ENCODE data around the gene KCNQ2.
A peak's percentile ranks its signal among the peaks of the same experiment; 100 is the strongest.

Gene KCNQ2

DNA sequence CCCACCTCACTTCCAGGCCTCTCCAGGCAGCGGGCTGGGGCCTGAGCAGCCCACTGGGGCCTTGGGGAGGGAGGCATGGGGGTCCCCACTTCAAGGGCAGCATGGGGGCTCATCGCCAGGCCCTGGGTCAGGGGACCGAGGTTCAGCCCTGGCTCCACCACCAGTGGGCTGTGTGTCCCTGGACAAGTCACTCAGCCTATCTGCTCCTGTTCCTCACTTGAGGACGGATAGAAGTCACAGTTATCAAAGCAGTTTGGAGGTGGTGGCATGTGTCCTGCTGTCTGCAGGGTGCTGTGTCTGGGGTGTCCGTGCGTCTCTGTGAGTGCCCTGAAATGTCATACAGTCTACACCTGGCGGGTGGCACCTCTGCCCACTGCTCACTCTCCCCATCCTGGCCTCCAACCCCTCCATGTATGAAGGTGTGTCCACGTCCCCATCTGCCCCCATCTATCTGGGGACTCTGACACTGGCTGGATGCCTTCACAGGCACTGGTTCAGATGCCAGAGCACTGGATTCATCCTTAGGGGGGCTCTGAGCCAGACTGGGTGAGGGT, 22.8 kb upstream of the KCNQ2 start:
- Histone ChIP-seq H2AK5ac (ENCODE audit: low read depth, low read length) (peak overlapping the region; percentile 79), H3K9me3 (replicated peaks in 1 of 2; ENCODE audit: control insufficient read depth in 2 of 2, insufficient read depth in 1 of 2, low read depth in 1 of 2, low read length in 2 of 2) (peaks cover 0 to 3% of the 10 kb centered on the region in 2 donors), H3K23ac (ENCODE audit: low read depth, low read length, poor library complexity) (peak overlapping the region; percentile 43), H3K4ac (ENCODE audit: low read length) (no peak overlapping the region), H3K4me3 (ENCODE audit: low read length in 2 of 2) (no peak overlapping the region), H3K79me1 (ENCODE audit: low read depth, low read length) (peaks cover 2% of the 10 kb centered on the region), H3K27ac (replicated peaks; ENCODE audit: low read length) (no peak overlapping the region), H3K27me3 (ENCODE audit: control insufficient read depth in 3 of 3, insufficient read depth in 3 of 3, low read depth in 1 of 3, low read length in 3 of 3) (peaks cover 24 to 45% (median 33%) of the 10 kb centered on the region in 3 experiments), H2BK15ac (ENCODE audit: low read length) (no peak overlapping the region), H3K9ac (ENCODE audit: low read depth, low read length, poor library complexity) (peak overlapping the region; percentile 53), H3K14ac (ENCODE audit: low read length) (no peak overlapping the region), H2BK12ac (ENCODE audit: low read length) (peak overlapping the region; percentile 73), H2BK5ac (ENCODE audit: low read length) (no peak overlapping the region), H2BK120ac (ENCODE audit: low read depth, low read length) (peak overlapping the region; percentile 72), H3K18ac (ENCODE audit: low read length) (peak overlapping the region; percentile 64), H3K36me3 (replicated peaks in 1 of 2; ENCODE audit: control insufficient read depth in 2 of 2, insufficient read depth in 2 of 2, low read length in 2 of 2) (no peaks in the 10 kb centered on the region), H4K8ac (ENCODE audit: low read depth, low read length) (no peak overlapping the region), H4K91ac (ENCODE audit: low read depth, low read length, poor library complexity) (no peak overlapping the region), H2AFZ (ENCODE audit: low read length) (no peak overlapping the region), H3K4me2 (ENCODE audit: insufficient read depth, low read length, poor library complexity, severe bottlenecking) (no peak overlapping the region), H3K4me1 (ENCODE audit: control insufficient read depth in 2 of 2, insufficient read depth in 1 of 2, low read depth in 1 of 2, low read length in 2 of 2) (peaks cover 0 to 5% of the 10 kb centered on the region in 2 donors)
- no CpG with 5 or more reads among the region's 8 CpGs for WGBS, 2 donors (ENCODE audit: extremely low coverage in 2 of 2, insufficient read length in 2 of 2, insufficient replicate concordance in 1 of 2)
- DNase-seq (ENCODE audit: low spot score) = no peak

DNA sequence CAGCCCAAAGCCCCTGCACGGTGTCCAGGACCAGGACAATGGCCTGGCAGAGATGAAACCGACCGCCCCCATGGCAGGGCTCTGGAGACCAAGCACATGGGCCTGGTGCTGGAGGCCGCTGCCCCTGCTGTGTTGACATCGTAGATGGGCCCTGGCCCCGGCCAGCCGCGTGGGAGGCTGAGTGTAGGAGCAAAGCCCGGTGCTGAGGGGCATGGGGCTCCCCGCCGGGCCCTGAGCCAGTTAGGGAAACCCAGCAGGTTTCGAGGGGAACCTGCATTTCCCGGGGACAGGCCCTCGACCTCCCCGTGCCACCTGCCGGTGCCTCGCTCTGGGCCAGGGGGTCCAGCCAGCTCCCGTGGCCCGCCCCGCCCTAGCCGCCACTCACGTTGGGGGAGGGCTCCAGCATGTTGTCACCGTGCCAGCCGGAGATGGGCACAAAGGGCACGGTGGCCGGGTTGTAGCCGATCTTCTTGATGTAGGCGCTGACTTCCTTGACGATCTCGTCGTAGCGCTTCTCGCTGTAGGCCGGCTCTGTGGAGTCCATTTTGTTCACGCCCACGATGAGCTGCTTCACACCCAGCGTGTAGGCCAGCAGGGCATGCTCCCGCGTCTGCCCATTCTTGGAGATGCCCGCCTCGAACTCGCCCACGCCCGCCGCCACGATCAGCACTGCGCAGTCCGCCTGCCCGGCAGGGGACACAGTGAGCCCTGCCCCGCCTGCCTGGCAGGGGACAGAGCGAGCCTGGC, 22.1 kb upstream of the KCNQ2 start:
- H2BK5ac ChIP-seq (ENCODE audit: low read length) = peak overlapping the region; percentile 39
- H4K8ac ChIP-seq (ENCODE audit: low read depth, low read length) = peak overlapping the region; percentile 17
- no peak overlapping the region for H2AFZ ChIP-seq (ENCODE audit: low read length)
- peaks cover 19 to 41% (median 29%) of the 10 kb centered on the region in 3 experiments for H3K27me3 ChIP-seq (ENCODE audit: control insufficient read depth in 3 of 3, insufficient read depth in 3 of 3, low read depth in 1 of 3, low read length in 3 of 3)
- no peak for DNase-seq (ENCODE audit: low spot score)
- peak overlapping the region; percentile 79 for H2AK5ac ChIP-seq (ENCODE audit: low read depth, low read length)
- no peak overlapping the region for H3K9ac ChIP-seq (ENCODE audit: low read depth, low read length, poor library complexity)
- H2BK120ac ChIP-seq (ENCODE audit: low read depth, low read length) = no peak overlapping the region
- peaks cover 0 to 5% of the 10 kb centered on the region in 2 donors for H3K4me1 ChIP-seq (ENCODE audit: control insufficient read depth in 2 of 2, insufficient read depth in 1 of 2, low read depth in 1 of 2, low read length in 2 of 2)
- H3K9me3 ChIP-seq (replicated peaks in 1 of 2; ENCODE audit: control insufficient read depth in 2 of 2, insufficient read depth in 1 of 2, low read depth in 1 of 2, low read length in 2 of 2) = peaks cover 0 to 3% of the 10 kb centered on the region in 2 donors
- H3K14ac ChIP-seq (ENCODE audit: low read length) = no peak overlapping the region
- H3K79me1 ChIP-seq (ENCODE audit: low read depth, low read length) = peaks cover 2% of the 10 kb centered on the region
- peak overlapping the region; percentile 43 for H3K23ac ChIP-seq (ENCODE audit: low read depth, low read length, poor library complexity)
- H3K36me3 ChIP-seq (replicated peaks in 1 of 2; ENCODE audit: control insufficient read depth in 2 of 2, insufficient read depth in 2 of 2, low read length in 2 of 2) = no peaks in the 10 kb centered on the region
- no peak overlapping the region for H3K4me2 ChIP-seq (ENCODE audit: insufficient read depth, low read length, poor library complexity, severe bottlenecking)
- H2BK12ac ChIP-seq (ENCODE audit: low read length) = peak overlapping the region; percentile 73
- WGBS, 2 donors (ENCODE audit: extremely low coverage in 2 of 2, insufficient read length in 2 of 2, insufficient replicate concordance in 1 of 2) = no CpG with 5 or more reads among the region's 51 CpGs
- H3K27ac ChIP-seq (replicated peaks; ENCODE audit: low read length) = no peak overlapping the region
- peak overlapping the region; percentile 64 for H3K18ac ChIP-seq (ENCODE audit: low read length)
- peak overlapping the region; percentile 37 for H2BK15ac ChIP-seq (ENCODE audit: low read length)
- no peak overlapping the region for H4K91ac ChIP-seq (ENCODE audit: low read depth, low read length, poor library complexity)
- no peak overlapping the region for H3K4me3 ChIP-seq (ENCODE audit: low read length in 2 of 2)
- no peak overlapping the region for H3K4ac ChIP-seq (ENCODE audit: low read length)

DNA sequence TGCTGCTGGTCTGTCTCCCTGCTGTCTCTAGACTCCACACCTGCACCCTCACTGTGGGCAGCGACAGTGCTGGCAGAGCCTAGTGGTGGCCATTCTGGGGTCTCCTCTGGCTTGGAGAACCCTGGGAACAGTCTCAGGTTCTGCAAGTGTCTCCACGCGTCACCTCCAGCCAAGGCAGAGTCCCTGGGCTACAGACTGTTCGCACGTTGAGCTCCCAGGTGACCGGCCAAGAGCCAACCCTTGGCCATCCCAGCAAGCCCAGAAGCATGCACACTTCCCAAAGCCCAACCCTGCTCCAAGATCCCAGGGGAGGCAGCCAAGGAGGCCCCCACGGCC, 21.6 kb upstream of the KCNQ2 start:
- H3K4ac ChIP-seq (ENCODE audit: low read length) = no peak overlapping the region
- no peak overlapping the region for H3K14ac ChIP-seq (ENCODE audit: low read length)
- H4K8ac ChIP-seq (ENCODE audit: low read depth, low read length) = no peak overlapping the region
- DNase-seq (ENCODE audit: low spot score) = no peak
- peaks cover 0 to 3% of the 10 kb centered on the region in 2 donors for H3K9me3 ChIP-seq (replicated peaks in 1 of 2; ENCODE audit: control insufficient read depth in 2 of 2, insufficient read depth in 1 of 2, low read depth in 1 of 2, low read length in 2 of 2)
- no peak overlapping the region for H3K27ac ChIP-seq (replicated peaks; ENCODE audit: low read length)
- no peaks in the 10 kb centered on the region for H3K36me3 ChIP-seq (replicated peaks in 1 of 2; ENCODE audit: control insufficient read depth in 2 of 2, insufficient read depth in 2 of 2, low read length in 2 of 2)
- H2AK5ac ChIP-seq (ENCODE audit: low read depth, low read length) = peak overlapping the region; percentile 75
- H3K4me1 ChIP-seq (ENCODE audit: control insufficient read depth in 2 of 2, insufficient read depth in 1 of 2, low read depth in 1 of 2, low read length in 2 of 2) = peaks cover 0 to 2% of the 10 kb centered on the region in 2 donors
- H3K4me3 ChIP-seq (ENCODE audit: low read length in 2 of 2) = no peak overlapping the region
- WGBS, 2 donors (ENCODE audit: extremely low coverage in 2 of 2, insufficient read length in 2 of 2, insufficient replicate concordance in 1 of 2) = no CpG with 5 or more reads among the region's 7 CpGs
- H2BK5ac ChIP-seq (ENCODE audit: low read length) = peak overlapping the region; percentile 39
- H3K23ac ChIP-seq (ENCODE audit: low read depth, low read length, poor library complexity) = no peak overlapping the region
- no peak overlapping the region for H4K91ac ChIP-seq (ENCODE audit: low read depth, low read length, poor library complexity)
- H3K18ac ChIP-seq (ENCODE audit: low read length) = no peak overlapping the region
- no peak overlapping the region for H2AFZ ChIP-seq (ENCODE audit: low read length)
- H2BK12ac ChIP-seq (ENCODE audit: low read length) = no peak overlapping the region
- H2BK120ac ChIP-seq (ENCODE audit: low read depth, low read length) = no peak overlapping the region
- no peak overlapping the region for H3K9ac ChIP-seq (ENCODE audit: low read depth, low read length, poor library complexity)
- no peak overlapping the region for H3K4me2 ChIP-seq (ENCODE audit: insufficient read depth, low read length, poor library complexity, severe bottlenecking)
- H3K79me1 ChIP-seq (ENCODE audit: low read depth, low read length) = peaks cover 2% of the 10 kb centered on the region
- H2BK15ac ChIP-seq (ENCODE audit: low read length) = no peak overlapping the region
- H3K27me3 ChIP-seq (ENCODE audit: control insufficient read depth in 3 of 3, insufficient read depth in 3 of 3, low read depth in 1 of 3, low read length in 3 of 3) = peaks cover 15 to 40% (median 28%) of the 10 kb centered on the region in 3 experiments

DNA sequence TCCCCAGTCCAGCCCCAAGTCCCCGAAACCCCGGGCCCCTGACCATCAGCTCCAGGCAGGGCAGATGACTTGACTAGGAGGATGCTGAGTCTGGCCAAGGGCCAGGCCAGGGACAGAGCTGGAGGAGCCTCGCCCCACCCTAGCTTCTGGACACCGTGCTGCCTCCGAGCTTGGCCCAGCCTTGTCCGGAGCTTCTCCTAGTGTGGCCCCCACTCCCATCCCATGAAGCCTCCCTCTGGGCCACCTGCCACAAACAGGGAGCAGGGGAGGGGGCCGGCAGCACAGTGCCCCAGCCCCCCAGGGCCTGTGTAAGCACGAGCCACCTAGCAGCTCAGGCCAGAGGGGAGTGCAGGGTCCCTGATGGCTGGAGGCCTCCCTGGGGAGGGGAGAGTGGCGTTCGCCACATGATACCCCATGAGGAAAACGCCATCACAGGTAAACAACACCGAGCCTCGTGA, 21.1 kb upstream of the KCNQ2 start:
- Histone ChIP-seq H3K36me3 (replicated peaks in 1 of 2; ENCODE audit: control insufficient read depth in 2 of 2, insufficient read depth in 2 of 2, low read length in 2 of 2) (no peaks in the 10 kb centered on the region), H3K27me3 (ENCODE audit: control insufficient read depth in 3 of 3, insufficient read depth in 3 of 3, low read depth in 1 of 3, low read length in 3 of 3) (peaks cover 18 to 41% (median 33%) of the 10 kb centered on the region in 3 experiments)

More for the DNA sequence above, 21.1 kb upstream of the KCNQ2 start:
- Histone ChIP-seq H3K23ac (ENCODE audit: low read depth, low read length, poor library complexity) (no peak overlapping the region), H3K14ac (ENCODE audit: low read length) (no peak overlapping the region), H3K4ac (ENCODE audit: low read length) (no peak overlapping the region), H4K8ac (ENCODE audit: low read depth, low read length) (no peak overlapping the region), H3K4me1 (ENCODE audit: control insufficient read depth in 2 of 2, insufficient read depth in 1 of 2, low read depth in 1 of 2, low read length in 2 of 2) (peaks cover 2% of the 10 kb centered on the region in 2 donors), H4K91ac (ENCODE audit: low read depth, low read length, poor library complexity) (no peak overlapping the region), H3K9me3 (replicated peaks in 1 of 2; ENCODE audit: control insufficient read depth in 2 of 2, insufficient read depth in 1 of 2, low read depth in 1 of 2, low read length in 2 of 2) (peaks cover 0 to 3% of the 10 kb centered on the region in 2 donors), H2BK15ac (ENCODE audit: low read length) (peak overlapping the region; percentile 67), H2BK5ac (ENCODE audit: low read length) (peak overlapping the region; percentile 53), H3K4me3 (ENCODE audit: low read length in 2 of 2) (no peak overlapping the region), H3K18ac (ENCODE audit: low read length) (no peak overlapping the region), H3K4me2 (ENCODE audit: insufficient read depth, low read length, poor library complexity, severe bottlenecking) (no peak overlapping the region), H2AFZ (ENCODE audit: low read length) (no peak overlapping the region), H3K9ac (ENCODE audit: low read depth, low read length, poor library complexity) (no peak overlapping the region), H3K79me1 (ENCODE audit: low read depth, low read length) (peaks cover 2% of the 10 kb centered on the region), H2BK12ac (ENCODE audit: low read length) (no peak overlapping the region), H3K27ac (replicated peaks; ENCODE audit: low read length) (no peak overlapping the region), H2BK120ac (ENCODE audit: low read depth, low read length) (no peak overlapping the region), H2AK5ac (ENCODE audit: low read depth, low read length) (no peak overlapping the region)
- WGBS, 2 donors (ENCODE audit: extremely low coverage in 2 of 2, insufficient read length in 2 of 2, insufficient replicate concordance in 1 of 2) = no CpG with 5 or more reads among the region's 13 CpGs
- no peak for DNase-seq (ENCODE audit: low spot score)

Measured in neuronal stem cell (in vitro differentiated cells).